ENCODE results near the gene DCC. TPM values are rescaled to one million over a fixed set of nuclear protein-coding genes. Genes with fewer than 3 reads are reported as not detected.
A peak's percentile ranks its signal among the peaks of the same experiment; 100 is the strongest.

The DCC gene
- total and polyA plus RNA-seq, 2 of the 8 experiments (the other 6 are each of a cell fraction or from before 2014, with no cell fraction given): 0.14 to 1.4 TPM

GRCh38 chr18:53139746-53140500, 799.9 kb downstream of the DCC start:
- FAIRE-seq: no peak
- Histone ChIP-seq H3K27me3 (replicated peaks in 1 of 4; ENCODE audit: control insufficient read depth in 3 of 4, extremely low read depth in 1 of 4, insufficient read depth in 3 of 4, low read length in 3 of 4) (no peaks in the 10 kb centered on the region), H2BK12ac (ENCODE audit: low read depth, low read length) (no peak overlapping the region), H2BK15ac (ENCODE audit: low read length) (no peak overlapping the region), H4K8ac (ENCODE audit: extremely low read depth, insufficient read depth, low read length) (no peak overlapping the region), H3K23me2 (ENCODE audit: low read depth, low read length) (no peaks in the 10 kb centered on the region), H2AFZ (ENCODE audit: low read length) (no peak overlapping the region), H2BK120ac (replicated peaks; ENCODE audit: low read depth, low read length) (no peak overlapping the region), H2AK5ac (ENCODE audit: low read depth, low read length) (no peak overlapping the region), H3K4ac (replicated peaks; ENCODE audit: insufficient read length, low read depth, low read length) (no peak overlapping the region), H2BK5ac (ENCODE audit: low read depth, low read length) (no peak overlapping the region), H4K20me1 (replicated peaks in 1 of 2; ENCODE audit: control insufficient read depth in 1 of 2, insufficient read depth in 2 of 2, low read length in 2 of 2) (no peaks in the 10 kb centered on the region), H3K79me2 (ENCODE audit: control insufficient read depth in 1 of 2, insufficient read depth in 2 of 2, low read length in 2 of 2) (no peaks in the 10 kb centered on the region), H3K4me1 (replicated peaks in 1 of 4; ENCODE audit: control insufficient read depth in 3 of 4, insufficient read depth in 4 of 4, low read length in 3 of 4) (no peaks in the 10 kb centered on the region; a peak in 1 of 7 replicates), H2BK20ac (ENCODE audit: low read length) (no peak overlapping the region), H4K5ac (ENCODE audit: insufficient read length, low read depth, low read length) (no peak overlapping the region), H3K36me3 (ENCODE audit: control insufficient read depth in 2 of 4, insufficient read depth in 4 of 4, low read length in 3 of 4) (no peaks in the 10 kb centered on the region), H3K27ac (ENCODE audit: low read depth, low read length) (no peak overlapping the region), H3K79me1 (ENCODE audit: low read depth, low read length) (no peaks in the 10 kb centered on the region), H3K9me3 (ENCODE audit: insufficient read depth in 2 of 2, low read depth in 1 of 2, low read length in 1 of 2) (no peaks in the 10 kb centered on the region), H3K9ac (replicated peaks in 1 of 4; ENCODE audit: extremely low read depth in 1 of 4, low read depth in 3 of 4, low read length in 3 of 4) (peak overlapping the region in 1 of 4 experiments; percentile 34; a peak in 1 of 7 replicates), H3K4me2 (ENCODE audit: insufficient read depth in 1 of 2, low read depth in 2 of 2, low read length in 2 of 2) (no peak overlapping the region), H3K14ac (ENCODE audit: insufficient read length) (no peak overlapping the region), H3K56ac (replicated peaks; ENCODE audit: insufficient read length, low read depth, low read length) (no peak overlapping the region), H3K23ac (ENCODE audit: insufficient read length) (no peak overlapping the region), H3K18ac (ENCODE audit: extremely low read depth, low read length) (no peak overlapping the region), H3K4me3 (ENCODE audit: extremely low read depth in 1 of 4, insufficient read depth in 2 of 4, low read depth in 3 of 4, low read length in 4 of 4) (no peak overlapping the region), H4K91ac (replicated peaks; ENCODE audit: insufficient read length, low read length) (no peak overlapping the region)
- POLR2A ChIA-PET (ENCODE audit: partially characterized antibody): interaction anchor here (0.6 kb wide), 1 partner anchor 985 kb away, joined by 3 read pairs; no protein-coding TSS in a partner anchor
- no peak for DNase-seq (ENCODE audit: low read depth in 1 of 2, low spot score in 2 of 2)
- CTCF ChIA-PET (ENCODE audit: partially characterized antibody): no interaction called here
- 85% methylated on average over 5 of the region's 5 CpGs; no CpG with 5 or more reads in 1 of the 2 experiments for WGBS, 2 experiments (ENCODE audit: extremely low coverage in 1 of 2, insufficient coverage in 1 of 2, insufficient read length in 1 of 2, insufficient replicate concordance in 2 of 2, low coverage in 1 of 2, low lambda C conversion rate in 2 of 2, missing lambda C conversion rate in 1 of 2)
- TF ChIP-seq ATF3 (IDR thresholded peaks at IDR 0.05; ENCODE audit: insufficient read depth, low read depth, low read length): no peak

Data from H1 (cell line).